IMR-90 (cell line): ENCODE results near the gene FRAS1. TPM values are rescaled to one million over a fixed set of nuclear protein-coding genes. Genes with fewer than 3 reads are reported as not detected.

Source experiments
- ATAC-seq: fragments of 200-7000 bp; cut with Tn5 transposase; 2 replicates; pipeline ENCODE4 v1.9.1; 2020; ENCODE audit warnings: low read depth, mild to moderate bottlenecking, moderate library complexity
- BruUV-seq: library from RNA; stranded (reverse); fragments of 400-500 nt; replicated peaks from 2 replicates; lab custom pipeline; 2021; lab: Mats Ljungman, UMichigan
- CTCF ChIA-PET: fragments of 300-600 bp; formaldehyde crosslinking; extraction: SDS; loops from one replicate; lab custom pipeline; 2021; ENCODE audit warnings: antibody characterized with exemption; lab: Yijun Ruan, JAX
- POLR2A ChIA-PET: fragments of 300-600 bp; sonication (Branson Sonifier 250); formaldehyde crosslinking; loops from one replicate; lab custom pipeline; 2022; ENCODE audit warnings: antibody characterized with exemption; ENCODE audit not compliant: unreplicated experiment; lab: Charles Lee
- DNase-seq: peaks from one replicate; pipeline ENCODE4 v3.0.0; 2013
- H2AFZ ChIP-seq: replicated peaks from 2 replicates; pipeline ENCODE3; 2013; ENCODE audit warnings: low read length, mild to moderate bottlenecking; ENCODE audit not compliant: poor library complexity
- H2AK5ac ChIP-seq: 2 replicates; pipeline ENCODE4 v1.6.1; 2013; ENCODE audit warnings: low read depth, low read length, inconsistent platforms
- H2AK9ac ChIP-seq: replicated peaks from 2 replicates; pipeline ENCODE3; 2013; ENCODE audit warnings: mild to moderate bottlenecking, low read depth, low read length, moderate library complexity; ENCODE audit not compliant: poor library complexity
- H2BK120ac ChIP-seq: 2 replicates; pipeline ENCODE4 v1.6.1; 2013; ENCODE audit warnings: low read depth, low read length, inconsistent platforms
- H2BK15ac ChIP-seq: 3 replicates; pipeline ENCODE4 v1.6.1; 2013; ENCODE audit warnings: low read depth, low read length, inconsistent platforms
- H2BK20ac ChIP-seq: 2 replicates; pipeline ENCODE4 v1.6.1; 2013; ENCODE audit warnings: low read depth, mild to moderate bottlenecking, inconsistent platforms, low read length, moderate library complexity
- H2BK5ac ChIP-seq: 2 replicates; pipeline ENCODE4 v1.6.1; 2013; ENCODE audit warnings: mild to moderate bottlenecking, low read depth, low read length, inconsistent platforms; ENCODE audit not compliant: poor library complexity, severe bottlenecking
- H3K14ac ChIP-seq: replicated peaks from 2 replicates; pipeline ENCODE4 v1.6.1; 2013; ENCODE audit warnings: low read depth, low read length, inconsistent platforms
- H3K18ac ChIP-seq: 2 replicates; pipeline ENCODE4 v1.6.1; 2013; ENCODE audit warnings: low read depth, low read length, control low read depth
- H3K23ac ChIP-seq: 2 replicates; pipeline ENCODE4 v1.6.1; 2013; ENCODE audit warnings: low read depth, low read length, inconsistent platforms
- H3K27ac ChIP-seq: 2 replicates; pipeline ENCODE4 v1.5.1; 2013; ENCODE audit warnings: mild to moderate bottlenecking, control low read depth, low read length; ENCODE audit not compliant: insufficient read depth
- H3K27me3 ChIP-seq: 2 replicates; pipeline ENCODE4 v1.6.1; 2013; ENCODE audit warnings: low read length; ENCODE audit not compliant: control insufficient read depth, insufficient read depth
- H3K36me3 ChIP-seq: 2 replicates; pipeline ENCODE4 v1.6.1; 2013; ENCODE audit warnings: low read length, mixed read lengths; ENCODE audit not compliant: control insufficient read depth, insufficient read depth
- H3K4ac ChIP-seq: 2 replicates; pipeline ENCODE4 v1.6.1; 2013; ENCODE audit warnings: low read depth, low read length, inconsistent platforms
- H3K4me1 ChIP-seq: 2 replicates; pipeline ENCODE4 v1.6.1; 2013; ENCODE audit warnings: low read length, mixed read lengths; ENCODE audit not compliant: control insufficient read depth, insufficient read depth
- H3K4me2 ChIP-seq: 2 replicates; pipeline ENCODE4 v1.6.1; 2013; ENCODE audit warnings: low read depth, mild to moderate bottlenecking, control low read depth, low read length, moderate library complexity
- H3K4me3 ChIP-seq: 2 replicates; pipeline ENCODE4 v1.5.1; 2013; ENCODE audit warnings: low read depth, mild to moderate bottlenecking, control low read depth, low read length, moderate library complexity; ENCODE audit not compliant: insufficient read depth
- H3K56ac ChIP-seq: 2 replicates; pipeline ENCODE4 v1.6.1; 2013; ENCODE audit warnings: low read length, inconsistent platforms; ENCODE audit not compliant: insufficient read depth; ENCODE audit errors: extremely low read depth
- H3K79me1 ChIP-seq, 2 experiments: 2 replicates each; pipeline ENCODE4 v1.6.1; 2013; ENCODE audit warnings: low read length in 2 of 2, inconsistent platforms in 1 of 2, low read depth in 1 of 2
- H3K9ac ChIP-seq: 2 replicates; pipeline ENCODE4 v1.6.1; 2013; ENCODE audit warnings: low read depth, low read length, control low read depth
- H3K9me1 ChIP-seq: 2 replicates; pipeline ENCODE4 v1.6.1; 2013; ENCODE audit warnings: low read length, inconsistent platforms; ENCODE audit not compliant: insufficient read depth
- H3K9me3 ChIP-seq: 2 replicates; pipeline ENCODE4 v1.6.1; 2013; ENCODE audit warnings: low read length; ENCODE audit not compliant: control insufficient read depth, insufficient read depth
- H4K20me1 ChIP-seq: 2 replicates; pipeline ENCODE4 v1.6.1; 2013; ENCODE audit warnings: low read length, inconsistent platforms; ENCODE audit not compliant: insufficient read depth
- H4K5ac ChIP-seq: 2 replicates; pipeline ENCODE4 v1.6.1; 2013; ENCODE audit warnings: mild to moderate bottlenecking, low read depth, low read length, control low read depth
- H4K8ac ChIP-seq, 2 experiments: 2 replicates each; pipeline ENCODE4 v1.6.1; 2013; ENCODE audit warnings: low read depth in 2 of 2, low read length in 2 of 2, control low read depth in 1 of 2, inconsistent platforms in 1 of 2
- H4K91ac ChIP-seq: 2 replicates; pipeline ENCODE4 v1.6.1; 2013; ENCODE audit warnings: low read depth, low read length, inconsistent platforms; ENCODE audit not compliant: insufficient read depth
- CEBPB ChIP-seq: IDR thresholded peaks from 2 replicates; pipeline ENCODE4 v1.6.1; 2012; ENCODE audit warnings: low read depth, low read length, improper control_type of control experiment
- CHD1 ChIP-seq: IDR thresholded peaks from 2 replicates; pipeline ENCODE4 v1.6.1; 2012; ENCODE audit warnings: low read depth, low read length, improper control_type of control experiment
- CTCF ChIP-seq: conservative IDR thresholded peaks from 2 replicates; pipeline ENCODE4 v1.5.1; 2012; ENCODE audit warnings: mild to moderate bottlenecking, low read depth, low read length, improper control_type of control experiment
- FOS ChIP-seq: fragments of 150-350 bp; IDR thresholded peaks from 2 replicates; pipeline ENCODE4 v1.6.1; 2016; ENCODE audit warnings: low read depth, low read length
- MAFK ChIP-seq: IDR thresholded peaks from 2 replicates; pipeline ENCODE4 v1.6.1; 2012; ENCODE audit warnings: low read depth, low read length, improper control_type of control experiment
- MAZ ChIP-seq: IDR thresholded peaks from 2 replicates; pipeline ENCODE4 v1.6.1; 2012; ENCODE audit warnings: low read depth, mild to moderate bottlenecking, low read length, improper control_type of control experiment, moderate library complexity, borderline replicate concordance
- MXI1 ChIP-seq: IDR thresholded peaks from 2 replicates; pipeline ENCODE4 v1.6.1; 2012; ENCODE audit warnings: low read depth, mild to moderate bottlenecking, low read length, moderate library complexity, borderline replicate concordance
- NFE2L2 ChIP-seq: fragments of 150-350 bp; IDR thresholded peaks from 2 replicates; pipeline ENCODE4 v1.6.1; 2016; ENCODE audit warnings: low read depth, mild to moderate bottlenecking, low read length
- POLR2A ChIP-seq: IDR thresholded peaks from 2 replicates; pipeline ENCODE4 v1.6.1; 2012; ENCODE audit warnings: mild to moderate bottlenecking, low read depth, low read length
- RAD21 ChIP-seq: IDR thresholded peaks from 2 replicates; pipeline ENCODE4 v1.6.1; 2012; ENCODE audit warnings: low read length, improper control_type of control experiment
- RCOR1 ChIP-seq: IDR thresholded peaks from 2 replicates; pipeline ENCODE4 v1.6.1; 2012; ENCODE audit warnings: mild to moderate bottlenecking, low read length, improper control_type of control experiment; ENCODE audit not compliant: insufficient replicate concordance
- RFX5 ChIP-seq: IDR thresholded peaks from 2 replicates; pipeline ENCODE4 v1.8.0; 2012; ENCODE audit warnings: low read depth, mild to moderate bottlenecking, low read length, moderate library complexity
- SMC3 ChIP-seq: fragments of 150-350 bp; IDR thresholded peaks from 2 replicates; pipeline ENCODE4 v1.6.1; 2016; ENCODE audit warnings: low read depth, mild to moderate bottlenecking, antibody characterized with exemption, low read length, moderate library complexity
- whole genome bisulfite sequencing, 2 experiments: methylation state at CpG; one replicate each; pipeline versions ENCODE4 v1.1.5 to v1.1.7; 2013; ENCODE audit warnings: missing lambda C conversion rate in 2 of 2; ENCODE audit not compliant: insufficient read length in 1 of 2; ENCODE audit errors: extremely low coverage in 2 of 2; 5-methylcytosine and 5-hydroxymethylcytosine counted together
- dilution Hi-C: fragments of 300-500 bp; cut with HindIII; formaldehyde crosslinking; loops from one replicate; pipeline ENCODE4 v1.14.3; 2018; ENCODE audit warnings: low sequenced_read_pairs; ENCODE audit not compliant: unreplicated experiment
- in situ Hi-C: fragments of 300-500 bp; cut with MboI; formaldehyde crosslinking; loops from 3 replicates; pipeline ENCODE4 v1.14.3; 2019; ENCODE audit warnings: low sequenced_read_pairs, inconsistent platforms, mixed read lengths
- intact Hi-C: fragments of 100-400 bp; cut with micrococcal nuclease; formaldehyde crosslinking; loops from 2 replicates; pipeline ENCODE4 v1.10.0; 2022
- polyA plus RNA-seq, 3 experiments: library from polyadenylated mRNA; depleted of rRNA; stranded (reverse); fragments of >200 nt; gene quantifications; 2 replicates each; pipeline ENCODE4 v1.2.3, GENCODE V29; 2012; ENCODE audit warnings: low replicate concordance in 1 of 3
- total RNA-seq: library from RNA; depleted of rRNA; stranded (reverse); fragments of >200 nt; gene quantifications from 2 replicates; pipeline ENCODE4 v1.2.3, GENCODE V29; 2012
- TF ChIP-seq, protein P1 (sequence below): fragments of 150-350 bp; IDR thresholded peaks from 2 replicates; pipeline ENCODE4 v1.6.1; 2016; ENCODE audit warnings: low read depth, mild to moderate bottlenecking, low read length, moderate library complexity, borderline replicate concordance
- TF ChIP-seq, protein P2 (sequence below): fragments of 150-350 bp; IDR thresholded peaks from 2 replicates; pipeline ENCODE4 v1.6.1; 2017; ENCODE audit warnings: mild to moderate bottlenecking, antibody characterized with exemption, low read length, low read depth

FRAS1 gene
- total and polyA plus RNA-seq, 2 of the 4 experiments (the other 2 are of a cell fraction): under 0.01 to 0.03 TPM

GRCh38 chr4:78534286-78534955 lies 477.3 kb downstream of the FRAS1 start:
- no peaks in the 10 kb centered on the region for H3K9me3 ChIP-seq
- H3K4me2 ChIP-seq: no peak overlapping the region
- H3K4ac ChIP-seq: no peak overlapping the region
- H2AK5ac ChIP-seq: no peak overlapping the region
- no peak overlapping the region for H4K91ac ChIP-seq
- no peaks in the 10 kb centered on the region for H4K20me1 ChIP-seq
- no peak for TF ChIP-seq MXI1
- TF ChIP-seq, protein P1, sequence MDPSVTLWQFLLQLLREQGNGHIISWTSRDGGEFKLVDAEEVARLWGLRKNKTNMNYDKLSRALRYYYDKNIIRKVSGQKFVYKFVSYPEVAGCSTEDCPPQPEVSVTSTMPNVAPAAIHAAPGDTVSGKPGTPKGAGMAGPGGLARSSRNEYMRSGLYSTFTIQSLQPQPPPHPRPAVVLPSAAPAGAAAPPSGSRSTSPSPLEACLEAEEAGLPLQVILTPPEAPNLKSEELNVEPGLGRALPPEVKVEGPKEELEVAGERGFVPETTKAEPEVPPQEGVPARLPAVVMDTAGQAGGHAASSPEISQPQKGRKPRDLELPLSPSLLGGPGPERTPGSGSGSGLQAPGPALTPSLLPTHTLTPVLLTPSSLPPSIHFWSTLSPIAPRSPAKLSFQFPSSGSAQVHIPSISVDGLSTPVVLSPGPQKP: no peak
- no peak for TF ChIP-seq SMC3
- no peak for TF ChIP-seq CTCF
- TF ChIP-seq FOS: no peak
- no peak for TF ChIP-seq CHD1
- no peak for TF ChIP-seq RFX5
- TF ChIP-seq RCOR1: no peak
- TF ChIP-seq POLR2A: no peak
- no peak for TF ChIP-seq MAFK
- TF ChIP-seq, protein P2, sequence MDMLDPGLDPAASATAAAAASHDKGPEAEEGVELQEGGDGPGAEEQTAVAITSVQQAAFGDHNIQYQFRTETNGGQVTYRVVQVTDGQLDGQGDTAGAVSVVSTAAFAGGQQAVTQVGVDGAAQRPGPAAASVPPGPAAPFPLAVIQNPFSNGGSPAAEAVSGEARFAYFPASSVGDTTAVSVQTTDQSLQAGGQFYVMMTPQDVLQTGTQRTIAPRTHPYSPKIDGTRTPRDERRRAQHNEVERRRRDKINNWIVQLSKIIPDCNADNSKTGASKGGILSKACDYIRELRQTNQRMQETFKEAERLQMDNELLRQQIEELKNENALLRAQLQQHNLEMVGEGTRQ: no peak
- no peak for TF ChIP-seq NFE2L2
- no peak for TF ChIP-seq RAD21
- no peak for TF ChIP-seq CEBPB
- no peak for TF ChIP-seq MAZ
- H3K36me3 ChIP-seq: no peaks in the 10 kb centered on the region
- no peaks in the 10 kb centered on the region for H3K9me1 ChIP-seq
- dilution Hi-C loops: no loop called here
- H4K5ac ChIP-seq: no peak overlapping the region
- H2AK9ac ChIP-seq: no peak overlapping the region
- H2BK15ac ChIP-seq: no peak overlapping the region
- ChIA-PET POLR2A (no interaction called here), CTCF (no interaction called here)
- no CpG with 5 or more reads among the region's 4 CpGs for WGBS, 2 experiments
- H2BK5ac ChIP-seq: no peak overlapping the region
- H3K18ac ChIP-seq: no peak overlapping the region
- no TSS peak for BruUV-seq
- peaks cover 5% of the 10 kb centered on the region for H3K4me1 ChIP-seq
- no peak overlapping the region for H3K4me3 ChIP-seq
- H2AFZ ChIP-seq: no peak overlapping the region
- ATAC-seq (peak; percentile 36; the same call in 1 of the 2 replicates), DNase-seq (peak; percentile 28)
- H3K56ac ChIP-seq: no peak overlapping the region
- H2BK20ac ChIP-seq: no peak overlapping the region
- no peak overlapping the region for H3K27ac ChIP-seq
- intact Hi-C loops: no loop called here
- no peak overlapping the region for H2BK120ac ChIP-seq
- in situ Hi-C loops: no loop called here
- H3K14ac ChIP-seq: peak overlapping the region; percentile 9; the same call in 1 of the 2 replicates
- no peaks in the 10 kb centered on the region for H3K27me3 ChIP-seq
- H3K23ac ChIP-seq: no peak overlapping the region
- H3K9ac ChIP-seq: no peak overlapping the region
- no peaks in the 10 kb centered on the region for H3K79me1 ChIP-seq
- H4K8ac ChIP-seq: no peak overlapping the region
